ENCODE results near the gene YEATS2. TPM values are rescaled to one million over a fixed set of nuclear protein-coding genes. Genes with fewer than 3 reads are reported as not detected.

Gene YEATS2
- polyA plus RNA-seq, 1 donor (not counting 4 experiments of a cell fraction or from before 2014, with no cell fraction given): 21.7 TPM

- Histone ChIP-seq H3K4me2 (ENCODE audit: control insufficient read depth, extremely low read depth, insufficient read depth, low read depth, low read length) (no peak overlapping the region), H2AFZ (ENCODE audit: control insufficient read depth, low read length) (no peak overlapping the region), H3K4me3 (ENCODE audit: control insufficient read depth in 2 of 3, extremely low read depth in 1 of 3, insufficient read depth in 2 of 3, low read depth in 1 of 3, low read length in 3 of 3) (no peak overlapping the region), H3K27me3 (ENCODE audit: control insufficient read depth, extremely low read depth, insufficient read depth, low read length) (no peaks in the 10 kb centered on the region), H3K9me3 (ENCODE audit: control insufficient read depth, low read depth, low read length) (no peaks in the 10 kb centered on the region), H4K20me1 (ENCODE audit: control insufficient read depth, extremely low read depth, insufficient read depth, low read length) (no peaks in the 10 kb centered on the region), H3K9me1 (ENCODE audit: control insufficient read depth, extremely low read depth, insufficient read depth, low read length) (no peaks in the 10 kb centered on the region), H3K36me3 (ENCODE audit: control insufficient read depth in 2 of 2, extremely low read depth in 1 of 2, insufficient read depth in 2 of 2, low read length in 2 of 2) (peaks cover 11 to 28% of the 10 kb centered on the region in 2 experiments), H3K9ac (ENCODE audit: control insufficient read depth, extremely low read depth, insufficient read depth, low read length) (no peak overlapping the region), H3K27ac (ENCODE audit: control insufficient read depth, insufficient read depth, low read length) (no peak overlapping the region), H3K4me1 (ENCODE audit: control insufficient read depth, extremely low read depth, insufficient read depth, low read length) (no peaks in the 10 kb centered on the region), H3K79me2 (ENCODE audit: control insufficient read depth, insufficient read depth, low read length) (no peaks in the 10 kb centered on the region)
- TF ChIP-seq CTCF (optimal IDR thresholded peaks at IDR 0.05 in 1 of 3, IDR thresholded peaks at IDR 0.05 in 1 of 3, conservative IDR thresholded peaks at IDR 0.05 in 1 of 3; ENCODE audit: extremely low read depth in 1 of 3, insufficient read depth in 2 of 3, low read length in 3 of 3) (no peak), EZH2 (IDR thresholded peaks at IDR 0.05; ENCODE audit: low read length) (no peak)
- dilution Hi-C loops (cut with MboI; ENCODE audit: extremely low pct_ligation_motif_present, low sequenced_read_pairs): no loop called here
- no peak for FAIRE-seq
- no peak for DNase-seq (ENCODE audit: low read depth, low spot score)
Measured at GRCh38 chr3:183794452-183794851, 96.9 kb downstream of the YEATS2 start.

- Histone ChIP-seq H3K79me2 (ENCODE audit: control insufficient read depth, insufficient read depth, low read length) (no peaks in the 10 kb centered on the region), H3K4me1 (ENCODE audit: control insufficient read depth, extremely low read depth, insufficient read depth, low read length) (no peaks in the 10 kb centered on the region), H4K20me1 (ENCODE audit: control insufficient read depth, extremely low read depth, insufficient read depth, low read length) (no peaks in the 10 kb centered on the region), H3K9me1 (ENCODE audit: control insufficient read depth, extremely low read depth, insufficient read depth, low read length) (no peaks in the 10 kb centered on the region), H3K27ac (ENCODE audit: control insufficient read depth, insufficient read depth, low read length) (no peak overlapping the region), H3K4me3 (ENCODE audit: control insufficient read depth in 2 of 3, extremely low read depth in 1 of 3, insufficient read depth in 2 of 3, low read depth in 1 of 3, low read length in 3 of 3) (no peak overlapping the region), H3K9me3 (ENCODE audit: control insufficient read depth, low read depth, low read length) (no peaks in the 10 kb centered on the region), H2AFZ (ENCODE audit: control insufficient read depth, low read length) (no peak overlapping the region), H3K36me3 (ENCODE audit: control insufficient read depth in 2 of 2, extremely low read depth in 1 of 2, insufficient read depth in 2 of 2, low read length in 2 of 2) (peaks cover 22 to 24% of the 10 kb centered on the region in 2 experiments), H3K9ac (ENCODE audit: control insufficient read depth, extremely low read depth, insufficient read depth, low read length) (no peak overlapping the region), H3K4me2 (ENCODE audit: control insufficient read depth, extremely low read depth, insufficient read depth, low read depth, low read length) (no peak overlapping the region), H3K27me3 (ENCODE audit: control insufficient read depth, extremely low read depth, insufficient read depth, low read length) (no peaks in the 10 kb centered on the region)
- dilution Hi-C loops (cut with MboI; ENCODE audit: extremely low pct_ligation_motif_present, low sequenced_read_pairs): no loop called here
- FAIRE-seq (no peak), DNase-seq (ENCODE audit: low read depth, low spot score) (no peak)
- TF ChIP-seq EZH2 (IDR thresholded peaks at IDR 0.05; ENCODE audit: low read length) (no peak), CTCF (optimal IDR thresholded peaks at IDR 0.05 in 1 of 3, IDR thresholded peaks at IDR 0.05 in 1 of 3, conservative IDR thresholded peaks at IDR 0.05 in 1 of 3; ENCODE audit: extremely low read depth in 1 of 3, insufficient read depth in 2 of 3, low read length in 3 of 3) (no peak)
Measured at GRCh38 chr3:183796372-183796771, 98.8 kb downstream of the YEATS2 start.
